BE2C (cell line): ENCODE measurements around the gene CCDC12.

Experiments used
- DNase-seq: peaks from one replicate; pipeline ENCODE4 v3.0.0-alpha.2; 2020
- H3K27me3 ChIP-seq: fragments of 250-450 bp; sonication (Bioruptor Pico); 2 replicates; pipeline ENCODE4 v1.5.1; 2020; ENCODE audit warnings: mild to moderate bottlenecking
- H3K36me3 ChIP-seq: fragments of 250-450 bp; sonication (Bioruptor Pico); 2 replicates; pipeline ENCODE4 v1.5.1; 2020; ENCODE audit warnings: mild to moderate bottlenecking
- H3K4me1 ChIP-seq: fragments of 250-450 bp; sonication (Bioruptor Pico); 2 replicates; pipeline ENCODE4 v1.5.1; 2020
- H3K4me3 ChIP-seq: 2 replicates; pipeline ENCODE4 v1.5.1; 2011; ENCODE audit warnings: low read depth, low read length
- H3K9me3 ChIP-seq: fragments of 250-450 bp; sonication (Bioruptor Pico); 2 replicates; pipeline ENCODE4 v1.5.1; 2020
- TF ChIP-seq, protein P1 (sequence below): IDR thresholded peaks from 2 replicates; pipeline ENCODE4 v1.5.1; 2012; ENCODE audit warnings: mild to moderate bottlenecking, low read depth, low read length

Gene CCDC12

GRCh38 chr3:46921041-46921440 is 55.5 kb downstream of the CCDC12 start:
- TF ChIP-seq, protein P1, sequence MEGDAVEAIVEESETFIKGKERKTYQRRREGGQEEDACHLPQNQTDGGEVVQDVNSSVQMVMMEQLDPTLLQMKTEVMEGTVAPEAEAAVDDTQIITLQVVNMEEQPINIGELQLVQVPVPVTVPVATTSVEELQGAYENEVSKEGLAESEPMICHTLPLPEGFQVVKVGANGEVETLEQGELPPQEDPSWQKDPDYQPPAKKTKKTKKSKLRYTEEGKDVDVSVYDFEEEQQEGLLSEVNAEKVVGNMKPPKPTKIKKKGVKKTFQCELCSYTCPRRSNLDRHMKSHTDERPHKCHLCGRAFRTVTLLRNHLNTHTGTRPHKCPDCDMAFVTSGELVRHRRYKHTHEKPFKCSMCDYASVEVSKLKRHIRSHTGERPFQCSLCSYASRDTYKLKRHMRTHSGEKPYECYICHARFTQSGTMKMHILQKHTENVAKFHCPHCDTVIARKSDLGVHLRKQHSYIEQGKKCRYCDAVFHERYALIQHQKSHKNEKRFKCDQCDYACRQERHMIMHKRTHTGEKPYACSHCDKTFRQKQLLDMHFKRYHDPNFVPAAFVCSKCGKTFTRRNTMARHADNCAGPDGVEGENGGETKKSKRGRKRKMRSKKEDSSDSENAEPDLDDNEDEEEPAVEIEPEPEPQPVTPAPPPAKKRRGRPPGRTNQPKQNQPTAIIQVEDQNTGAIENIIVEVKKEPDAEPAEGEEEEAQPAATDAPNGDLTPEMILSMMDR, result no peak
- Histone ChIP-seq H3K36me3 (peaks cover 46% of the 10 kb centered on the region), H3K4me1 (no peaks in the 10 kb centered on the region), H3K9me3 (no peaks in the 10 kb centered on the region), H3K4me3 (no peak overlapping the region), H3K27me3 (no peaks in the 10 kb centered on the region)
- DNase-seq, result no peak

DNA sequence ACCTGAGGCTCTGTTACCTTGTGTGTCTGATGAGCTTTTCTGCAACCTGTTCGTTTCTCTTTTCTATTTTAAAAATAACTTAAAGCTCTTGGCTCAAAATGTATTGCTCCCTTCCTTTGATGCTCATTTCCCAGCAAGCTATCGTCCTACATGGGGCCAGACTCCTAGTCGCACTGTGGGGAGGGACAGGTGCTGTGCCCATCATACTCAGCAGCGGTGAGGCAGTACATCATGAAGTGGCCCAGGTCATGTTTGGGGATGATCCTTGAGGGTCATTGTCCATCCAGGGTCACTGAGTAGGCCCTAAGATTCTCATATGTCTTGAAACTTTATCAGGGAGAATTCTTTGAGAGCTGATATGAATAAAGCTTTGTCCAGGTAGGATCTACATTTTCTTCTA is 57.9 kb downstream of the CCDC12 start:
- Histone ChIP-seq H3K27me3 (no peaks in the 10 kb centered on the region), H3K4me1 (peaks cover 3% of the 10 kb centered on the region; the same call in 1 of the 2 replicates), H3K4me3 (no peak overlapping the region), H3K36me3 (peaks cover 40% of the 10 kb centered on the region), H3K9me3 (no peaks in the 10 kb centered on the region)
- TF ChIP-seq, protein P1, result no peak
- no peak for DNase-seq

GRCh38 chr3:46918202-46918601 is 58.3 kb downstream of the CCDC12 start:
- H3K4me1 ChIP-seq, result peaks cover 4% of the 10 kb centered on the region; the same call in 1 of the 2 replicates
- H3K27me3 ChIP-seq, result no peaks in the 10 kb centered on the region
- TF ChIP-seq, protein P1, result no peak
- no peaks in the 10 kb centered on the region for H3K9me3 ChIP-seq
- H3K4me3 ChIP-seq, result no peak overlapping the region
- DNase-seq, result no peak
- peaks cover 36% of the 10 kb centered on the region for H3K36me3 ChIP-seq

- DNase-seq, result no peak
- TF ChIP-seq, protein P1, result no peak
- Histone ChIP-seq H3K36me3 (peaks cover 26% of the 10 kb centered on the region), H3K4me3 (no peak overlapping the region), H3K9me3 (no peaks in the 10 kb centered on the region), H3K4me1 (peaks cover 4% of the 10 kb centered on the region; the same call in 1 of the 2 replicates), H3K27me3 (no peaks in the 10 kb centered on the region)
Measured at GRCh38 chr3:46917257-46917656, 59.3 kb downstream of the CCDC12 start.

DNA sequence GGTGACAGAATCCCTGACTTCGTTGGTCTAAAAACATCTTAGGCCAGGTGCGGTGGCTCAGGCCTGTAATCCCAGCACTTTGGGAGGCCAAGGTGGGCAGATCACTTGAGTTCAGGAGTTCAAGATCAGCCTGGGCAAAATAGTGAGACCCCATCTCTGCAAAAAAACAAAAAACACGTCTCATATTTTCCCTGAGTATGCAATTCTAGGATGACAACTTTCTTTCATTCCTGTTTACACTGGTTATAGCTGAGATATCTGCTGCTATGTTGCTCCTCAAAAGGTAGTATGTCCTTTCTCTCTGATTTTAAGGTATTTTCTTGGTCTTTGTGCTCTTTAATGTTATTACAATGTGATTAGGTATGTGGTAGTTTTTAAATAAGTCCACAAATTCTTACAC is 59.7 kb downstream of the CCDC12 start:
- Histone ChIP-seq H3K36me3 (peaks cover 21% of the 10 kb centered on the region), H3K4me3 (no peak overlapping the region), H3K4me1 (peaks cover 4% of the 10 kb centered on the region; the same call in 1 of the 2 replicates), H3K9me3 (no peaks in the 10 kb centered on the region), H3K27me3 (no peaks in the 10 kb centered on the region)
- TF ChIP-seq, protein P1, result no peak
- no peak for DNase-seq

DNA sequence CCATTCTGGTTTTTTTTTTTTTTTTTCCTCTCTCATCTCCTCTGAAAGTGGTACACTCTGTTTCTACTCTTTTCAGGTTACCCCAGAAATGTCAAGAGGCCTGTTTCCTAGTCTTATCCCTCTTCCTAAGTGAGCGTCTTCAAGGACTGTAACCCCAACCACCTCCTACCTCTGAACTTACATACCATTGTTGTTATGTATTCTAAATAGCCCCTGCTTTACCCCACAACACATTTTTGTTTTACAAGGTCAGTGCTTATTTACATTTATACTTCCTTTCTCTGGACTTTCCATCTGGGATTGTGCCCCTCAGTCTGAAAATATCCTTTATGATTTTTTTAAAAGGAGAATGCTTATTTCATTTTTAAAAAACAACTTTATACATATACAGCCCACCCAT is 60.3 kb downstream of the CCDC12 start:
- no peaks in the 10 kb centered on the region for H3K27me3 ChIP-seq
- no peak for DNase-seq
- H3K9me3 ChIP-seq, result no peaks in the 10 kb centered on the region
- TF ChIP-seq, protein P1, result no peak
- H3K4me3 ChIP-seq, result no peak overlapping the region
- peaks cover 4% of the 10 kb centered on the region; the same call in 1 of the 2 replicates for H3K4me1 ChIP-seq
- H3K36me3 ChIP-seq, result peaks cover 18% of the 10 kb centered on the region
